Stimulated activated CD8-positive, alpha-beta memory T cell treated with anti-CD3 and anti-CD28 coated beads, Interleukin-15, amount 100 ng/mL, for 24 hours (primary cell): ENCODE data around the gene DEDD.
A peak's percentile ranks its signal among the peaks of the same experiment; 100 is the strongest.
"Not testable (repeated sequence)": the region's sequence is repeated elsewhere in the genome, so short reads cannot be mapped to it uniquely, and the experiment has no call there.

ENCODE experiments used
- DNase-seq: peaks from one replicate; pipeline ENCODE4 v3.0.0-alpha.2; 2020; ENCODE audit warnings: low read depth

Gene DEDD

GRCh38 chr1:161122967-161123366 is 9.5 kb downstream of the DEDD start:
- DNase-seq, result no peak

GRCh38 chr1:161121834-161122233 is 10.6 kb downstream of the DEDD start:
- no peak for DNase-seq

DNA sequence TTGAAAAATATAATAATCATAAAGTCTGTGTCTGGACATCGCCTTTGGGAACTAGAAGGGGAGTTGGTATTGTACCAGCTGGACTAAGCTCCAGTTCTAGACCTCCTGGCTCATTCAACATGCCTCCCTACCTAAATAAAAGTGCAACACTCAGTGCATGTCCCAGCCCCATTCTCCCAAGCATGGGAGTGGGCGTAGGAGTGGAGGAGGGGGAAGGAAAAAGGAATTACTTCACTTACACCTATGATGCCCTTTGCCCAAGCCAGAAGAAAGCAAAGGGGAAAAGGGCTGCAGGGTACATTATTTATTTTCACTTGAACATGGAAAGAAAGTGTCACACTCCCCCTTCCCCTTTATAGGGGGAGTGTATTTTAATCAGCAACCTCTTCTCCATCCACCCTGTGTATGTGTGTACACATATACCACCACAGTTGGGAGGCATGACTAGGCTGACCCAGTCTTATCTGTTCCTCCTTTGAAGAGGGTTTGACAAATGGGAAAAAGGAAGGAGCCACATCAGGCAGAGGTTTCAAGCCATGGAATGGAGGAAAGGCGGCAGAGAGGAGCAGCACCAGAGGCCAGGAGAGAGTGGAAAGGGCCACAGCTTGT is 11.3 kb downstream of the DEDD start:
- no peak for DNase-seq

- DNase-seq, result no peak
Observed at GRCh38 chr1:161119092-161119903, 13.2 kb downstream of the DEDD start.

- DNase-seq, result peak; percentile 71
Observed at GRCh38 chr1:161117759-161118581, 14.5 kb downstream of the DEDD start, which contains the start of the genes NIT1 and PFDN2. TSS of gene NIT1 (plus strand) at chr1:161118105. CDS start at chr1:161118177, 72 bp downstream. TSS of gene PFDN2 (minus strand) at chr1:161118037. CDS start at chr1:161118026, 11 bp downstream.

DNA sequence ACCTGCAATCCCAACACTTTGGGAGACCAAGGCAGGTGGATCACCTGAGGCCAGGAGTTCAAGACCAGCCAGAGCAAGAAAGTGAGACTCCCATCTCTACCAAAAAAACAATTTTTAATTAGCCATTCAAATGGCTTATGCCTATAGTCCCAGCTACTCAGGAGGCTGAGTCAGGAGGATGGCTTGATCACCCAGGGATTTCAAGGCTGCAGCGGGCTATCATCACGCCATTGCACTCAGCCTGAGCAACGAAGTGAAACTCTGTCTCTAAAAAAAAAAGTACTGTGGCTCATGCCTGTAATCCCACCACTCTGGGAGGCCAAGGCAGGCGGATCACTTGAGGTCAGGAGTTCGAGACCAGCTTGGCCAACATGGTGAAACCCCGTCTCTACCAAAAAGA is 16.5 kb downstream of the DEDD start:
- not testable (repeated sequence) for DNase-seq

DNA sequence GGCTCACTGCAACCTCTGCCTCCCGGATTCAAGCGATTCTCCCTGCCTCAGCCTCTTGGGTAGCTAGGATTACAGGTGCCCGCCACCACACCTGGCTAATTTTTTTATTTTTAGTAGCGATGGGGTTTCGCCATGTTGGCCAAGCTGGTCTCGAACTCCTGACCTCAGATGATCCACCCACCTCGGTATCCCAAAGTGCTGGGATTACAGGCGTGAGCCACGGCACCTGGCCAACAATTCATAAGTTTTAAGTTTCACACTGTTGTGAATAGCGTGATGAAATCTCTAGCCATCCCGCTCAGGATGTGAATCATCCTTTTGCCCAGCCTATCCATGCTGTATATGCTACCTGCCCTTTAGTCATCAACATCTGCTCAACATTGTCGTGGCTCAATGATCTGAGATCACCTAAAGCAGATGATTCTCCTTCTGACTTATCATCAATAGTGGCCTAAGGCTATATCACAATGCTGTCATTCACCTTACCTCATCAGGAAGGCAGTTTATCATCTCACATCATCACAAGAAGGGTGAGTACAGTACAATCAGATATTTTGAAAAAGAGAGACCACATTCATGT is 17.2 kb downstream of the DEDD start:
- DNase-seq, result no peak

GRCh38 chr1:161114556-161114955 is 17.9 kb downstream of the DEDD start:
- DNase-seq, result no peak

DNA sequence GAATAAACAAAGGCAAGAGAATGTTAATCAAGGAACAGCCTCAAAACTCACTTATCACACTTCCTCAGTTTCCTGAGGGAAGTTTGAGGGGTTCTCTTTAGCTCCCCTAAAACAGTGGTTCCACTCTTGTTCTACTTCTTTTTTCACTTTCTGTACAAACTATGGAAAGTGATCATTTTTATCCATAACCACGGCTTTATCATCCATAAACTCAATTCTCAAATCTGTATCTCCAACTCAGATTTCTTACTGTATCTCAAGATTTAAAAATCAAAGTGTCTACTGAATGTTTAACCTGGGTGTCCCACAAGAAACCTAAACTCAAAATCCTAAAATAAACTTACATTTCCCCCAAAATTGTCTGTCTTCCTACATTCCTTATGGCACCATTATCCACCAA is 18.6 kb downstream of the DEDD start:
- no peak for DNase-seq

- DNase-seq, result no peak
Observed at GRCh38 chr1:161111527-161111926, 20.9 kb downstream of the DEDD start.

DNA sequence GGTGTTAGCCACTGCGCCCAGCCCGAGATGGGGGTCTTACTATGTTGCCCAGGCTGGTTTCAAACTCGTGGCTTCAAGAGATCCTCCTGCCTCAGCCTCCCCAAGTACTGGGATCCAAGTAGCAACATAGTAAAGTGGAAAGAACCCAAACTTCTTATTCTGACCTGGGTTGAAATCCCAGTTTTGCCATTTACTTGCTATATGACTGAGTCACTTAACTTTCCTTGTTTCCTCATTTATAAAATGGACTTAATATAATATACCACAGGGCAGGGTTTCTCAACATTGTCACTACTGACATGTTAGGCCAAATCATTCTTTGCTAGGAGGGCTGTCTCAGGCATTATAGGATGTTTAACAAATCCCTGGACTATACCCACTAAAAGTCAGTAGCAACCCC is 21.4 kb downstream of the DEDD start:
- DNase-seq, result no peak

DNA sequence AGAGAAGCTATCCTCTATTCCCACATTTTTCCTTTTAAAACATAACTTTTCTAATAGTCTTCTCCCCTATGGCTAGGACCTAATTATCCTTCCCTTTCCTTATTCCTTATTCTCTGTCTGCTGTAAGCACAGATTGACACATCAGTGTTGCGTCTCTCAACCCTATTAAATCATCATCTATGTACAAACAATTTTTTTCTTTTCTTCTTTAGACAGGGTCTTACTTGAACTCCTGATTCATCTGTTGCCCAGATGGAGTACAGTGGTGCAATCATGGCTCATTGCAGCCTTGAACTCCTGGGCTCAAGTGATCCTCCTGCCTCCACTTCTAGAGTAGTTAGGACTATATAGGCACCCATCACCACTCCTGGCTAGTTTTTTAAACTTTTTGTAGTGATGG is 26.0 kb downstream of the DEDD start:
- no peak for DNase-seq

- no peak for DNase-seq
Observed at GRCh38 chr1:161100556-161100955, 31.9 kb downstream of the DEDD start.

DNA sequence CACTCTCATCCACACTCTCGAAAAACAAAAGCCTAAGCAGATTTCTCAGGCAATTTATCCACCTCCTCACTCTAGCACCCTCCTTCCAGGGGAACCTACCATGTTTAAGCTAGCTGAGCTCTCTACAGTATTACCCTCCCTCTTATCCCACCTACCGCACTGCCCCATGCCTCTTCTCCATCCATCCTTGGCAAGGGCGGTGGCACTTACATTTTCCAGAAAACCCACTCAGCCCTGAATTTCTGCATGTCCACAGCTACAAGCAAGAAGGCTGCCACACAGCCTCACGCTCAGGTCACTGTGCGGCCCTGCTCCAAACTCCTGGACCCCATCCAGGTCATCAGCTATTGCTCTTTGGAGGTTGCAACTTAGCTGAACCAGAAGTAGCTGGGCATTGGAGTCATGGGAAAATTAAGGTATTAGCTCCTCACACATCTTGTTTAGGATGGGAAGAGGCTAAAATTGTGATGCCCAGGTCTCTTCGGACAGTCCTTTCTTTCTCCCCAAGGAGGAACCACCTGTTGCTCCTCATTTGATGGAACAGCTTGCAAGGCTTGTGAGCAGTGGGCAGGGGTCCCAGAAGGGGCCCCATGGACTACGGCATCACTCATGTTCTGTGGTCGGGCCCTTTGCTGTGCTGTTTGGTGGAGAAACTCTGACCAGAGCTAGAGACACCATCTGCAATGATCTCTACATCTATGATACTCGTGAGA is 33.2 kb downstream of the DEDD start:
- no peak for DNase-seq

GRCh38 chr1:161098210-161099068 is 34.0 kb downstream of the DEDD start, which contains the start of gene KLHDC9:
TSS of gene KLHDC9 (plus strand) at chr1:161098361. CDS start at chr1:161098536, 175 bp downstream.
- DNase-seq, result no peak

DNA sequence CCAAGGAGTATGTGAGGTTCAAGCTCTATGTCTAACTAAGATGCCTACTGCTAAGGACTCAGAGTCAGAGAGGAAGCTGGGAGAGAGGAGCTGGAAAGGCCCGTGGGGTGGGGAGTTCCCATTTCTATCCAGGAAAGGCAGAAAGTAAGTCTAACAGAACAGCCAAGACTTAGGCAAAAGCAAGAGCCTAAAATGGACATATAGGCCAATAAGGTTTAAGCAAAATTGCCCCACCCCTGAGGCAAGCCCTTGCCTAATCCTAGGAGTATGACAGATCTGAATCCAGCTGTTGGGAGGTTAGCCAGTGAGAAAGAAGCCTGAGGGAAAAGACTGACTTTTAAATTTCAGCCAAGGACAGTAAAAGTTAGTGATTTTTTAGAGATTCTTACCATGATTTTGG is 35.9 kb downstream of the DEDD start:
- DNase-seq, result no peak

DNA sequence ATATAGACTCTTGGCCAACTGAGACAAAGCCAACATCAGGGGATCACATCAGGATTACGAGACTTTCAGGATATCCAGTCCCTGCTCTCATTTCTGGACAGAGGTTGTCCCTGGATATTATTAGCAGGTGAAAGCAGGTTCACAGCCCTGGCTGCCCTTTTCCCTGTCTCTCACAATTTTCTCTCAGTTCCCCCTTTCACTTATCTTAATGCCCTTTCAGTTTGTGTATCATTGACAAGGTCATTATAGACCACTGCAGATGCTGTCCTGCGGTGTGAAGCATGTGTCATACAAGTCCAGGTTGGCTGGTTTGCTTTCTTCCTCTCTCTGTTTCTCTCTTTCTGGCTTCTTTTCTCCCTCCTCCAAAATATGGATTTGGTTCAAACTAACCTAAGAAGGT is 36.5 kb downstream of the DEDD start:
- DNase-seq, result no peak

DNA sequence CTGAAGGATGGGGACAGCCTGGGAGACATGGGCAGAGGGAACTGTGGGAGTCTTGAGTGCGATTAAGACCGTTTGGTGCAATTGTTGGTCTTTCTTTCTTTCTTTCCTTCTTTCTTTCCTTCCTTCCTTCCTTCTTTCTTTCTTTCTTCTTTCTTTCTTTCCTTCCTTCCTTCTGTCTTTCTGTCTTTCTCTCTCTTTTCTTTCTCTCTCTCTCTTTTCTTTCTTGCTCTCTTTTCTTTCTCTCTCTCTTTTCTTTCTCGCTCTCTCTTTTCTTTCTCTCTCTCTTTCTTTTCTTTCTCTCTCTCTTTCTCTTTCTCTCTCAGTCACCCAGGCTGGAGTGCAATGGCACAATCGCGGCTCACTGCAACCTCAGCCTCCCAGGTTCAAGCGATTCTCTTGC is 37.2 kb downstream of the DEDD start:
- DNase-seq, result no peak

DNA sequence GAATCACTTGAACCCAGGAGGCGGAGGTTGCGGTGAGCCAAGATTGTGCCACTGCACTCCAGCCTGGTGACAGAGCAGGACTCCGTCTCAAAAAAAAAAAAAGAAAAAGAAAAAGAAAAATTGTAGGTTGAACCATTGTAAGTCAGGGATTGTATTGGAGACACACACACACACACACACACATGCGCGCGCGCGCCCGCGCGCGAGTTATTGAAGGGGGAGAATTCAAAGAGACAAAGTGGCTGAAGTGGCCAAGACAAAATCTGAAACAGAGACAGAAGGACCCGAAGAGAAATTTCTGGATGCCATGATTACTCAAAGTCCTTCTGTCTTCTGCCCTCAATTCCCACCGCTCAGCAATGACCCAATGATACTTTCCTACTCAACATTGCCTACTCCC is 38.0 kb downstream of the DEDD start:
- no peak for DNase-seq

GRCh38 chr1:161092621-161093028 is 39.8 kb downstream of the DEDD start:
- no peak for DNase-seq
